Measurements from ENCODE around the gene SLC4A2. TPM values are rescaled to one million over a fixed set of nuclear protein-coding genes. Genes with fewer than 3 reads are reported as not detected.

Gene SLC4A2
- total and polyA plus RNA-seq, 5 donors from 2014 or later = 11.6 to 71.7 (median 13.0) TPM

DNA sequence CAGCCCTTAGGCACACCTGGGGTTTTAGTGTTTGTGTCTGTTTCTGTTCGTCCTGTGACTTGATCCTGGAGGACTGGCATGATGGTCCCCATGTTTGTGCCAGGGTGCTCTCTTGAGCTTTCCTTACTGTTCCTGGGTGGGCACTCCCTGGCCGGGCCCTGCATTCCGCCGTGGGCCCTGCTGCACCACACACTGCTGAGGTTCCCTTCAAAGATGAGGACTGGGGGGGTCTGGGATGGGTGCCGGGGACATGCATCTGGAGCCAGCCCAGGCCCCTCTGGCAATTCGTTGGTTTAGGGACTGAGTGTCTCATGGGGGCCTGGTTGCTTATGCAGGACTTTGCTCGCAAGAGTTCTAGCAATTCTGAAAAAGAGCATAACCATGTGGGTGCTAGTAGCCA lies 31.6 kb downstream of the SLC4A2 start:
- no peak overlapping the region for H3K27ac Mint-ChIP-seq
- Histone ChIP-seq H3K27ac (ENCODE audit: insufficient read depth, low read length, poor library complexity, severe bottlenecking) (no peak overlapping the region), H3K9me3 (ENCODE audit: control insufficient read depth in 2 of 2, low read length in 2 of 2) (no peaks in the 10 kb centered on the region), H3K4me3 (ENCODE audit: low read depth, low read length) (no peak overlapping the region), H3K4me1 (ENCODE audit: control insufficient read depth, insufficient read depth, low read length, poor library complexity, severe bottlenecking) (peaks cover 16% of the 10 kb centered on the region), H3K36me3 (ENCODE audit: control insufficient read depth, insufficient read depth, low read length) (no peaks in the 10 kb centered on the region), H3K27me3 (ENCODE audit: control insufficient read depth, insufficient read depth, low read length) (no peaks in the 10 kb centered on the region)
- DNase-seq (no peak), ATAC-seq (ENCODE audit: low read depth in 2 of 2) (no peak)
- peaks cover 0 to 2% (median 0%) of the 10 kb centered on the region in 7 donors for H3K9me3 Mint-ChIP-seq
- H3K27me3 Mint-ChIP-seq = peaks cover 28% of the 10 kb centered on the region
- peak overlapping the region in 1 of 4 donors; percentile 71 for H3K4me3 Mint-ChIP-seq
- H3K4me1 Mint-ChIP-seq = peaks cover 0 to 36% (median 5%) of the 10 kb centered on the region in 4 donors
- H3K36me3 Mint-ChIP-seq = no peaks in the 10 kb centered on the region

GRCh38 chr7:151091431-151091830 lies 32.0 kb downstream of the SLC4A2 start:
- Mint-ChIP-seq H3K4me3 (no peak overlapping the region), H3K27ac (no peak overlapping the region), H3K36me3 (no peaks in the 10 kb centered on the region), H3K27me3 (peaks cover 27% of the 10 kb centered on the region), H3K4me1 (peaks cover 0 to 36% (median 5%) of the 10 kb centered on the region in 4 donors), H3K9me3 (peaks cover 0 to 2% (median 0%) of the 10 kb centered on the region in 7 donors)
- no peak overlapping the region for H3K27ac ChIP-seq (ENCODE audit: insufficient read depth, low read length, poor library complexity, severe bottlenecking)
- H3K4me3 ChIP-seq (ENCODE audit: low read depth, low read length) = no peak overlapping the region
- ATAC-seq (ENCODE audit: low read depth in 2 of 2) (no peak), DNase-seq (no peak)
- no peaks in the 10 kb centered on the region for H3K36me3 ChIP-seq (ENCODE audit: control insufficient read depth, insufficient read depth, low read length)
- H3K9me3 ChIP-seq (ENCODE audit: control insufficient read depth in 2 of 2, low read length in 2 of 2) = no peaks in the 10 kb centered on the region
- H3K27me3 ChIP-seq (ENCODE audit: control insufficient read depth, insufficient read depth, low read length) = no peaks in the 10 kb centered on the region
- H3K4me1 ChIP-seq (ENCODE audit: control insufficient read depth, insufficient read depth, low read length, poor library complexity, severe bottlenecking) = peaks cover 15% of the 10 kb centered on the region

GRCh38 chr7:151091988-151092387 lies 32.6 kb downstream of the SLC4A2 start:
- Histone ChIP-seq H3K9me3 (ENCODE audit: control insufficient read depth in 2 of 2, low read length in 2 of 2) (no peaks in the 10 kb centered on the region), H3K27ac (ENCODE audit: insufficient read depth, low read length, poor library complexity, severe bottlenecking) (no peak overlapping the region), H3K27me3 (ENCODE audit: control insufficient read depth, insufficient read depth, low read length) (no peaks in the 10 kb centered on the region), H3K4me1 (ENCODE audit: control insufficient read depth, insufficient read depth, low read length, poor library complexity, severe bottlenecking) (peaks cover 12% of the 10 kb centered on the region), H3K4me3 (ENCODE audit: low read depth, low read length) (no peak overlapping the region), H3K36me3 (ENCODE audit: control insufficient read depth, insufficient read depth, low read length) (no peaks in the 10 kb centered on the region)
- Mint-ChIP-seq H3K4me3 (no peak overlapping the region), H3K27ac (no peak overlapping the region), H3K9me3 (no peaks in the 10 kb centered on the region), H3K27me3 (peaks cover 27% of the 10 kb centered on the region), H3K36me3 (no peaks in the 10 kb centered on the region), H3K4me1 (peaks cover 0 to 36% (median 5%) of the 10 kb centered on the region in 4 donors)
- DNase-seq (no peak), ATAC-seq (ENCODE audit: low read depth in 2 of 2) (no peak)

- no peaks in the 10 kb centered on the region for H3K4me1 ChIP-seq (ENCODE audit: control insufficient read depth, insufficient read depth, low read length, poor library complexity, severe bottlenecking)
- H3K9me3 ChIP-seq (ENCODE audit: control insufficient read depth in 2 of 2, low read length in 2 of 2) = no peaks in the 10 kb centered on the region
- no peaks in the 10 kb centered on the region for H3K36me3 Mint-ChIP-seq
- no peak for DNase-seq
- peaks cover 0 to 25% (median 5%) of the 10 kb centered on the region in 4 donors for H3K4me1 Mint-ChIP-seq
- H3K27me3 ChIP-seq (ENCODE audit: control insufficient read depth, insufficient read depth, low read length) = no peaks in the 10 kb centered on the region
- no peaks in the 10 kb centered on the region for H3K36me3 ChIP-seq (ENCODE audit: control insufficient read depth, insufficient read depth, low read length)
- H3K27me3 Mint-ChIP-seq = peaks cover 20% of the 10 kb centered on the region
- no peaks in the 10 kb centered on the region for H3K9me3 Mint-ChIP-seq
- ATAC-seq (ENCODE audit: low read depth in 2 of 2) = no peak
- peak overlapping the region in 1 of 4 donors; percentile 73 for H3K4me3 Mint-ChIP-seq
- no peak overlapping the region for H3K27ac Mint-ChIP-seq
- H3K4me3 ChIP-seq (ENCODE audit: low read depth, low read length) = no peak overlapping the region
- H3K27ac ChIP-seq (ENCODE audit: insufficient read depth, low read length, poor library complexity, severe bottlenecking) = no peak overlapping the region
Observed at GRCh38 chr7:151093748-151094147, 34.4 kb downstream of the SLC4A2 start.

GRCh38 chr7:151094675-151095074 lies 35.3 kb downstream of the SLC4A2 start:
- Mint-ChIP-seq H3K27ac (peak overlapping the region in 1 of 3 donors; percentile 21), H3K27me3 (peaks cover 11% of the 10 kb centered on the region), H3K36me3 (no peaks in the 10 kb centered on the region), H3K4me3 (no peak overlapping the region), H3K4me1 (peaks cover 0 to 16% (median 0%) of the 10 kb centered on the region in 4 donors), H3K9me3 (no peaks in the 10 kb centered on the region)
- ATAC-seq (ENCODE audit: low read depth in 2 of 2) (no peak), DNase-seq (no peak)
- no peaks in the 10 kb centered on the region for H3K27me3 ChIP-seq (ENCODE audit: control insufficient read depth, insufficient read depth, low read length)
- no peaks in the 10 kb centered on the region for H3K9me3 ChIP-seq (ENCODE audit: control insufficient read depth in 2 of 2, low read length in 2 of 2)
- H3K4me3 ChIP-seq (ENCODE audit: low read depth, low read length) = no peak overlapping the region
- no peaks in the 10 kb centered on the region for H3K36me3 ChIP-seq (ENCODE audit: control insufficient read depth, insufficient read depth, low read length)
- H3K4me1 ChIP-seq (ENCODE audit: control insufficient read depth, insufficient read depth, low read length, poor library complexity, severe bottlenecking) = no peaks in the 10 kb centered on the region
- no peak overlapping the region for H3K27ac ChIP-seq (ENCODE audit: insufficient read depth, low read length, poor library complexity, severe bottlenecking)

DNA sequence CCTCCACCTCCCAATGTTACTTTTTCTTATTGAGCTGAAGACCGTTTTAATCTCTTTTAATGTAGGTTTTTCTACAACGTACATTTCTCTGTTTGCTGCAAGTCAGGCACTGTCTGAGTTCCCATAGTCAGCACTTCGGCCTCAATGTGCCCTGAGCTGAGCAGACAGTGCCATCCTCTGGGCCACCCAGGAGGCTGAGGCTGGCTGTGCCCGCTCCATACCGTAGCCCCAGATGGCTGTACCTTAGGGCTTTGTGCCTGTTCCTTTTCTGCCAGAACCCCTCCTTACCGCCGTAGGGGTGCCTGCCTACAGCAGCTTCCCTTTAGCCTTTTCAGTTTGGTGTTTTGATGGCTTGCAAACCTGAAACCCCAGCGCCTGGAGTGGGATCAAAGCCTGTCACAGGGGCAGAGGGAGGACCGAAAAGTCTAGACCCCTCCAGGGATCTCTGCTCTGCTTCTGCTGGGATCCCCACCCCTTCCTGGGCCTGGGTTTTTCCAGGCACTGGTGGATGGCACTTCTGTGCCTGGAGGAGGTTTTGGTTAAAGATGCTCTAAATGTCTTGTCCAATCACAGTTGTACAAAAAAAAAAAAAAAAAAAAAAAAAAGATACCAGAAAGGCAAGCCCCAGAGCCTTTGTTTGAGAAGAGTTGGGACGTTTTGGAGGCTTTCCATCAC lies 35.9 kb downstream of the SLC4A2 start:
- Mint-ChIP-seq H3K4me3 (no peak overlapping the region), H3K27me3 (peaks cover 9% of the 10 kb centered on the region), H3K9me3 (no peaks in the 10 kb centered on the region), H3K27ac (no peak overlapping the region), H3K4me1 (peaks cover 0 to 15% (median 0%) of the 10 kb centered on the region in 4 donors), H3K36me3 (no peaks in the 10 kb centered on the region)
- Histone ChIP-seq H3K27me3 (ENCODE audit: control insufficient read depth, insufficient read depth, low read length) (no peaks in the 10 kb centered on the region), H3K36me3 (ENCODE audit: control insufficient read depth, insufficient read depth, low read length) (no peaks in the 10 kb centered on the region), H3K4me1 (ENCODE audit: control insufficient read depth, insufficient read depth, low read length, poor library complexity, severe bottlenecking) (no peaks in the 10 kb centered on the region), H3K9me3 (ENCODE audit: control insufficient read depth in 2 of 2, low read length in 2 of 2) (no peaks in the 10 kb centered on the region), H3K27ac (ENCODE audit: insufficient read depth, low read length, poor library complexity, severe bottlenecking) (no peak overlapping the region), H3K4me3 (ENCODE audit: low read depth, low read length) (no peak overlapping the region)
- ATAC-seq (ENCODE audit: low read depth in 2 of 2) (peak in 1 of 2 donors; percentile 24), DNase-seq (no peak)

- H3K27me3 Mint-ChIP-seq = peaks cover 9% of the 10 kb centered on the region
- no peak for DNase-seq
Observed at GRCh38 chr7:151095828-151096475, 36.6 kb downstream of the SLC4A2 start.

More at GRCh38 chr7:151095828-151096475, 36.6 kb downstream of the SLC4A2 start:
- Mint-ChIP-seq H3K27ac (no peak overlapping the region), H3K4me3 (no peak overlapping the region), H3K36me3 (no peaks in the 10 kb centered on the region), H3K9me3 (no peaks in the 10 kb centered on the region), H3K4me1 (peaks cover 0 to 14% (median 0%) of the 10 kb centered on the region in 4 donors)
- H3K9me3 ChIP-seq (ENCODE audit: control insufficient read depth in 2 of 2, low read length in 2 of 2) = no peaks in the 10 kb centered on the region
- no peaks in the 10 kb centered on the region for H3K4me1 ChIP-seq (ENCODE audit: control insufficient read depth, insufficient read depth, low read length, poor library complexity, severe bottlenecking)
- H3K4me3 ChIP-seq (ENCODE audit: low read depth, low read length) = no peak overlapping the region
- no peaks in the 10 kb centered on the region for H3K27me3 ChIP-seq (ENCODE audit: control insufficient read depth, insufficient read depth, low read length)
- no peak overlapping the region for H3K27ac ChIP-seq (ENCODE audit: insufficient read depth, low read length, poor library complexity, severe bottlenecking)
- no peaks in the 10 kb centered on the region for H3K36me3 ChIP-seq (ENCODE audit: control insufficient read depth, insufficient read depth, low read length)
- no peak for ATAC-seq (ENCODE audit: low read depth in 2 of 2)
